Rectal smooth muscle tissue (tissue), 1 donor: Measurements from ENCODE around the gene PSMA4.

Experiments
- H3K27ac ChIP-seq: one replicate; pipeline ENCODE4 v1.7.0; 2013; ENCODE audit warnings: low read depth, low read length, inconsistent platforms
- H3K27me3 ChIP-seq: one replicate; pipeline ENCODE4 v1.7.0; 2013; ENCODE audit warnings: low read length; ENCODE audit not compliant: control insufficient read depth, insufficient read depth
- H3K36me3 ChIP-seq: one replicate; pipeline ENCODE4 v1.7.0; 2013; ENCODE audit warnings: low read length; ENCODE audit not compliant: control insufficient read depth, insufficient read depth
- H3K4me1 ChIP-seq: one replicate; pipeline ENCODE4 v1.7.0; 2013; ENCODE audit warnings: low read length; ENCODE audit not compliant: control insufficient read depth, insufficient read depth
- H3K4me3 ChIP-seq: one replicate; pipeline ENCODE4 v1.7.0; 2013; ENCODE audit warnings: low read length
- H3K9ac ChIP-seq: one replicate; pipeline ENCODE4 v1.7.0; 2013; ENCODE audit warnings: low read length

The PSMA4 gene

DNA sequence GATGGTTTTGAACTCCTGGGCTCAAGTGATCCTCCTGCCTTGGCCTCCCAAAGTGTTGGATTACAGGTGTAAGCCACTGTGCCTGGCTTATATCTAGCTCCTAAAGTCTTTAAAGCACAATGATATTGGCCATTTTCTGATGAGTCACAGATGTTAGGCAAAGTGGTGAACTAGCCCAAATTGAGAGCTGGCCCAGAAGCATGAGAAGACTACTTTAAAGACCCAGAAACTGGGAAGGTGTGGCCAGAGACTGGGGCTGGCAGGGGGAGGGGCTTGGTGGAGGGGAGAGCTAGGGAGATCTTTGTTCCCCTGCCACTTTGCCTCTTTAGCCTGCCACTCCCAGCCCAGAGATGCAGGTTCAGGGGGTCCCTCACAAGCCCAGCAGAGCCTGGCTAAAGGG lies 58.9 kb downstream of the PSMA4 start:
- Histone ChIP-seq H3K27ac (no peak overlapping the region), H3K4me3 (no peak overlapping the region), H3K27me3 (no peaks in the 10 kb centered on the region), H3K4me1 (no peaks in the 10 kb centered on the region), H3K9ac (no peak overlapping the region), H3K36me3 (no peaks in the 10 kb centered on the region)
